Cardiac fibroblast (primary cell): ENCODE data around the gene GSAP.
"Not testable (repeated sequence)": the region's sequence is repeated elsewhere in the genome, so short reads cannot be mapped to it uniquely, and the experiment has no call there.

ENCODE experiments used
- DNase-seq, 2 donors: peaks; one replicate each; pipeline versions ENCODE4 v3.0.0 to v3.0.0-alpha.2; 2010; ENCODE audit warnings: low read depth in 2 of 2
- H3K4me3 ChIP-seq, 2 donors: replicated peaks in 1 of 2; 1 replicate in 1 of 2; 2 replicates in 1 of 2; pipeline ENCODE4 v1.5.1; 2011; ENCODE audit warnings: low read depth in 2 of 2, low read length in 2 of 2, mild to moderate bottlenecking in 2 of 2, moderate library complexity in 1 of 2
- TF ChIP-seq, protein P1 (sequence below): IDR thresholded peaks from one replicate; pipeline ENCODE4 v1.5.1; 2011; ENCODE audit warnings: low read depth, mild to moderate bottlenecking, low read length, inconsistent platforms

GSAP gene

DNA sequence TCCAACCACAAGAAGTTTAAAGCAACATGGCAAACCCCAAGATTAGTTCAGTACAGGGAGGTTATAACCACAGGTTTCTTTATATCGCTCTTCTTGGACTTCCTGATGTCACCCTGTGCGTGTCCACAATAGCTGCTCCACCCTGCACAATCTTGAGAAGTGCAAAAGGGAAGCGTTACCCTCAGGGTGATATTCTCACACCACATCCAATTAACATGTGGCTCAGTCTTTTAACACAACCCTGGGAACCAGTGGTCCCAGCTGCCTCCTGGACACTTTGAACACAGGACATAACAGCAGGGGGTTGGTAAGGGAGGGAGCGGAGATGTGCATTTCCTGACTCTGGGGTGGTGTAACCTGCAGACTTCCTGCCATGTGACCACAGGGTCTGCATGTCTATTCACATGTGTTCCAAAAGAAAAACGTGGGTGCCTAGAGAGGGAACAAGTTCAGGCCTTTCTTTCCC, 64.6 kb downstream of the GSAP start:
- TF ChIP-seq, protein P1, sequence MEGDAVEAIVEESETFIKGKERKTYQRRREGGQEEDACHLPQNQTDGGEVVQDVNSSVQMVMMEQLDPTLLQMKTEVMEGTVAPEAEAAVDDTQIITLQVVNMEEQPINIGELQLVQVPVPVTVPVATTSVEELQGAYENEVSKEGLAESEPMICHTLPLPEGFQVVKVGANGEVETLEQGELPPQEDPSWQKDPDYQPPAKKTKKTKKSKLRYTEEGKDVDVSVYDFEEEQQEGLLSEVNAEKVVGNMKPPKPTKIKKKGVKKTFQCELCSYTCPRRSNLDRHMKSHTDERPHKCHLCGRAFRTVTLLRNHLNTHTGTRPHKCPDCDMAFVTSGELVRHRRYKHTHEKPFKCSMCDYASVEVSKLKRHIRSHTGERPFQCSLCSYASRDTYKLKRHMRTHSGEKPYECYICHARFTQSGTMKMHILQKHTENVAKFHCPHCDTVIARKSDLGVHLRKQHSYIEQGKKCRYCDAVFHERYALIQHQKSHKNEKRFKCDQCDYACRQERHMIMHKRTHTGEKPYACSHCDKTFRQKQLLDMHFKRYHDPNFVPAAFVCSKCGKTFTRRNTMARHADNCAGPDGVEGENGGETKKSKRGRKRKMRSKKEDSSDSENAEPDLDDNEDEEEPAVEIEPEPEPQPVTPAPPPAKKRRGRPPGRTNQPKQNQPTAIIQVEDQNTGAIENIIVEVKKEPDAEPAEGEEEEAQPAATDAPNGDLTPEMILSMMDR: no peak
- DNase-seq: no peak
- no peak overlapping the region for H3K4me3 ChIP-seq

DNA sequence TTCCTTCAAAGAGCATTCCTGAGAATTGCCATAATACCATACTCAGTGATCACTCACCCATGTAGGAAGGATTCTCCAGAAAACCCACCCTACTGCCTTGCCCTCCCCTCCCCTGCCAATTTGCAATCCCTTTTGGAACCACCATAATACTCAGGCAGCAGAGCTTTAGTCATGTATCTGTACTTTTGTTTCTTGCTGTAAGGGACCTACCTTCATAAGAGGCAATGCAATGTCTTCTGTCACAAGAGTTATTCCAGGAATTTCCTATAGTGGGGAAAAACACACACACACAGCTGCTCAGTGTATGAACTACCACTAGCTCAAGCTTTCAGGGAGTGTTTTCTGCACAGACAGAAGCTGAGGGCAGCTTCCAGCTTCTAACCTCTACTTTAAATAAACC, 67.0 kb downstream of the GSAP start:
- TF ChIP-seq, protein P1: peak; percentile 5
- DNase-seq: peak in 1 of 2 donors; percentile 49
- no peak overlapping the region for H3K4me3 ChIP-seq

GRCh38 chr7:77348371-77348813, 67.8 kb downstream of the GSAP start:
- no peak overlapping the region for H3K4me3 ChIP-seq
- peak; percentile 93 to 95 for DNase-seq
- TF ChIP-seq, protein P1: peak; percentile 14

- TF ChIP-seq, protein P1: no peak
- no peak overlapping the region for H3K4me3 ChIP-seq
- DNase-seq: no peak
Observed at GRCh38 chr7:77346441-77346840, 69.7 kb downstream of the GSAP start.

DNA sequence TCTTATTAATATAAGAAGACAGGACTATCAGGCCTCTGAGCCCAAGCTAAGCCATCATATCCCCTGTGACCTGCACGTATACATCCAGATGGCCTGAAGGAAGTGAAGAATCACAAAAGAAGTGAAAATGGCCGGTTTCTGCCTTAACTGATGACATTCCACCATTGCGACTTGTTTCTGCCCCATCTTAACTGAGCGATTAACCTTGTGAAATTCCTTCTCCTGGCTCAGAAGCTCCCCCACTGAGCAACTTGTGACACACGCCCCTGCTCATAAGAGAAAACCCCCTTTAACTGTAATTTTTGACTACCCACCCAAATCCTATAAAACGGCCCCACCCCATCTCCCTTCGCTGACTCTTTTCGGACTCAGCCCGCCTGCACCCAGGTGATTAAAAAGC, 70.7 kb downstream of the GSAP start:
- not testable (repeated sequence) for DNase-seq, H3K4me3 ChIP-seq

DNA sequence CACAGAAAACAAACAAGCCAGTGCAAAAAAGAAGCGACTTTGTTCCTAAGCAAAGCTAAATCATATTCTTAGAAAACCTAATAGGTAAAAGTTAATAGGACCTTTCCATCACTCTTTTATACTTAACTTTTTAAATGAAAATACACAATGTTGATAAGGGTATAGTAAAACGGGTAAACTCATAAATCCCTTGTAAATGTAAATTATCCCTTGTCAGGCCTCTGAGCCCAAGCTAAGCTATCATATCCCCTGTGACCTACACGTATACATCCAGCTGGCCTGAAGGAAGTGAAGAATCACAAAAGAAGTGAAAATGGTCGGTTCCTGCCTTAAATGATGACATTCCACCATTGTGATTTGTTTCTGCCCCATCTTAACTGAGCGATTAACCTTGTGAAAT, 76.4 kb downstream of the GSAP start:
- H3K4me3 ChIP-seq: no peak overlapping the region
- TF ChIP-seq, protein P1: no peak
- DNase-seq: no peak

DNA sequence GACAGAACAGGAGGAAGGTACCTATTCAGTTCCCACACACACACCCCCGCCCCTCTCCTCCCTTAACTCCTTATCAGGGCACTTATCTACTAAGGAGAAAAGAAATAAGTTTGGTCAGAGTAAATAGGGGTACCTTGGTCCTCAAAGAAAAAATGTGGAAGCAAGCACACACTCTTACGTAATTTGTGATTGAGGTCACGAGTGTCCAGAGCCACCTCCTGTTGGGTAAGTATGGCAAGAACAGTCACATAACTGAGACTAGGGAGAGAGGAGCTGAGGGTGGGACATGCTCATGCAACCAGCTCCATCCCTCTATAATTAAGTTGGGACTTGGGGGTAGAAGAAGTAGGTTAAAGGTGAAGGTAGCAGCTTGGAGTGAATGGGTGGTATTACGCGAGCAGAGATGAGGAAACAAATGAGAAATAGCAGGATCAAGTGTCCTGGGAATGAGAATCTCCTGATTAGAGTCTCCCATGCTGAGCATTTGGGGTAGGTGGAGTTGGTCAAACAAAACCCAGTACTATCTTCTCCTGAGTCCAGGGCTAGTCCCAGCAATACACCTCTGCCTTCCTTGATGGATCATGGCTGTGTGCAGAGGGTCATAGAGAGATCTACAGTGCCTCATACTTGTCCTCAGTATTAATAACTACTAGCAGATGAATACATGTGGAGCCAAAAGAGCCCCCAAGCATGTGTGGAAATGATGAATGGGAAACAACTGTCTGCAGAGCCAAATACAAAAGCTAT, 77.1 kb downstream of the GSAP start:
- TF ChIP-seq, protein P1: no peak
- peak in 1 of 2 donors; percentile 59 for DNase-seq

More for the DNA sequence above, 77.1 kb downstream of the GSAP start:
- H3K4me3 ChIP-seq: no peak overlapping the region
